ENCODE data around the gene BCAN. TPM values are rescaled to one million over a fixed set of nuclear protein-coding genes. Genes with fewer than 3 reads are reported as not detected.
A peak's percentile ranks its signal among the peaks of the same experiment; 100 is the strongest.

The BCAN gene
- total RNA-seq, 1 experiment from 2014 or later: 1.2 TPM

DNA sequence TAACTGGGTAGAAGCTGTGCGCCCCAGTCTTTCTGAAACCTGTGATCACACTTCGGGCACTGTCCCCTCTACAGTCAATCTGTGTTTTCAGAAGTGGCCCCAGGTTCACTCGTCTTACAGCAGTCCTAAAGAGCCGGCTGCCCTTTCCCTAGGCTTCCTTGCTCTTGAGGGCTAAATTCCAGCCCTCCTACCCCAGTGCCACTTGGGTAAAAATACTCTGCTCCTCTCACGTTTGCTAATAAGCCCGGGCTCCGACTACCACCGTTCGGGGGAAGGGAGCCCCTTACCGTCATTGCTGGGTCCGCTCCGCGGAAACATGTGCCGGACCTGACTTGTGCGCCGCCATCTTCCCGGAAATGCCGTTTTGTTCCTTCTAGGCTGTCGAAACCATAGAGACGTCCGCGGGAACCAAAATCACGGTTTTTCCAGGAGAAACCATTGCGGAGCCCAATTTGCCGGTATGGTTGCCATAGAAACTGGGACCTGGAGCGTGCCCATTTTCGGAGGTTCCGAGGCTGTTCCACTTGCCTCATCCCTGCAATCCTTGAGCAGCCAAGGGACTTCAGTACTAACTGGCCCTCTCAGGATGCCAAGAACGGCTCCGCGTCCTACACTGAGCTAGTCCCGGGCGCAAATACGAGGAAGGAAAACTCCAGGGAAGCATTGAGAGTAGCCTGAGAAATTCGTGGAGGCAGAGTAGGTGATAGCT is 40.6 kb upstream of the BCAN start, which contains the start of gene GPATCH4:
Gene GPATCH4 (minus strand): TSS at position 358 of the 709 bp plus-strand sequence.
- Histone ChIP-seq H4K91ac (ENCODE audit: insufficient read length, low read depth, low read length) (no peak within 1 kb of the TSS), H3K79me1 (ENCODE audit: insufficient read depth, low read depth, low read length, poor library complexity, severe bottlenecking) (no peaks in the 10 kb centered on the region), H3K23ac (ENCODE audit: insufficient read length, low read depth, low read length) (no peak within 1 kb of the TSS), H3K4me2 (ENCODE audit: insufficient read depth, insufficient read length, low read length) (peak within 1 kb of the TSS; percentile 53), H2BK12ac (ENCODE audit: insufficient read length, low read depth, low read length) (no peak within 1 kb of the TSS), H2BK5ac (ENCODE audit: insufficient read length, low read length) (no peak within 1 kb of the TSS), H3K18ac (ENCODE audit: insufficient read length, low read depth, low read length) (no peak within 1 kb of the TSS), H4K5ac (ENCODE audit: insufficient read length, low read depth, low read length) (no peak within 1 kb of the TSS), H2AFZ (ENCODE audit: low read length) (peak within 1 kb of the TSS; percentile 85), H2BK120ac (ENCODE audit: low read depth, low read length, poor library complexity, severe bottlenecking) (no peak within 1 kb of the TSS), H2AK5ac (ENCODE audit: insufficient read length, low read length) (no peak within 1 kb of the TSS), H3K27ac (ENCODE audit: insufficient read length, low read depth, low read length) (no peak within 1 kb of the TSS), H3K23me2 (ENCODE audit: insufficient read length, low read depth, low read length, poor library complexity, severe bottlenecking) (peaks cover 4% of the 10 kb centered on the region), H3K56ac (ENCODE audit: insufficient read length, low read depth, low read length) (no peak within 1 kb of the TSS), H3K9me3 (ENCODE audit: control insufficient read depth, low read depth, low read length) (no peaks in the 10 kb centered on the region), H3K14ac (ENCODE audit: insufficient read depth, low read length) (no peak within 1 kb of the TSS), H4K20me1 (ENCODE audit: control insufficient read depth, insufficient read depth, insufficient read length) (no peaks in the 10 kb centered on the region), H3K4me1 (ENCODE audit: insufficient read depth, low read length) (no peaks in the 10 kb centered on the region; the same call in 1 of the 2 replicates), H3K4ac (ENCODE audit: low read depth, low read length) (no peak within 1 kb of the TSS; the same call in 1 of the 2 replicates), H2BK20ac (ENCODE audit: low read depth, low read length, poor library complexity, severe bottlenecking) (no peak within 1 kb of the TSS), H3T11ph (ENCODE audit: low read length) (no peak within 1 kb of the TSS), H2BK15ac (ENCODE audit: low read depth, low read length) (no peak within 1 kb of the TSS), H4K8ac (replicated peaks; ENCODE audit: insufficient read length, low read depth, low read length) (no peak within 1 kb of the TSS), H3K79me2 (ENCODE audit: insufficient read depth, low read length) (no peaks in the 10 kb centered on the region; the same call in 1 of the 2 replicates), H3K9ac (ENCODE audit: extremely low read depth, insufficient read length, low read length) (peak within 1 kb of the TSS; percentile 79), H3K27me3 (ENCODE audit: insufficient read depth, low read length) (no peaks in the 10 kb centered on the region)
- peaks cover 15 to 35% (median 27%) of the 10 kb centered on the region in 3 experiments; a peak in 6 of 7 replicates for H3K36me3 Mint-ChIP-seq (ENCODE audit: insufficient read depth in 1 of 3, low read depth in 3 of 3)
- peak within 1 kb of the TSS; percentile 91 to 100 for H3K4me3 Mint-ChIP-seq
- peaks cover 2% of the 10 kb centered on the region; the same call in 1 of the 2 replicates for H3K27me3 Mint-ChIP-seq (ENCODE audit: low read depth)
- TF ChIP-seq, protein P1, sequence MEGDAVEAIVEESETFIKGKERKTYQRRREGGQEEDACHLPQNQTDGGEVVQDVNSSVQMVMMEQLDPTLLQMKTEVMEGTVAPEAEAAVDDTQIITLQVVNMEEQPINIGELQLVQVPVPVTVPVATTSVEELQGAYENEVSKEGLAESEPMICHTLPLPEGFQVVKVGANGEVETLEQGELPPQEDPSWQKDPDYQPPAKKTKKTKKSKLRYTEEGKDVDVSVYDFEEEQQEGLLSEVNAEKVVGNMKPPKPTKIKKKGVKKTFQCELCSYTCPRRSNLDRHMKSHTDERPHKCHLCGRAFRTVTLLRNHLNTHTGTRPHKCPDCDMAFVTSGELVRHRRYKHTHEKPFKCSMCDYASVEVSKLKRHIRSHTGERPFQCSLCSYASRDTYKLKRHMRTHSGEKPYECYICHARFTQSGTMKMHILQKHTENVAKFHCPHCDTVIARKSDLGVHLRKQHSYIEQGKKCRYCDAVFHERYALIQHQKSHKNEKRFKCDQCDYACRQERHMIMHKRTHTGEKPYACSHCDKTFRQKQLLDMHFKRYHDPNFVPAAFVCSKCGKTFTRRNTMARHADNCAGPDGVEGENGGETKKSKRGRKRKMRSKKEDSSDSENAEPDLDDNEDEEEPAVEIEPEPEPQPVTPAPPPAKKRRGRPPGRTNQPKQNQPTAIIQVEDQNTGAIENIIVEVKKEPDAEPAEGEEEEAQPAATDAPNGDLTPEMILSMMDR (conservative IDR thresholded peaks at IDR 0.05): no peak
- peaks cover 15 to 23% of the 10 kb centered on the region in 2 experiments for H3K4me1 Mint-ChIP-seq
- peak; percentile 88 for DNase-seq
- H3K27ac Mint-ChIP-seq: peak within 1 kb of the TSS; percentile 98 to 99 (median 98)
- H3K9me3 Mint-ChIP-seq: no peaks in the 10 kb centered on the region; a peak in 2 of 5 replicates
- WGBS (ENCODE audit: extremely low coverage, insufficient read length, low lambda C conversion rate): no CpG with 5 or more reads among the region's 35 CpGs
